Measurements from ENCODE around the gene UBXN1.

GRCh38 chr11:62648185-62648966 is 30.5 kb downstream of the UBXN1 start:
- TF ChIP-seq POLR2A (IDR thresholded peaks at IDR 0.05; ENCODE audit: low read depth, low read length): no peak
- TF ChIP-seq POLR2AphosphoS5 (IDR thresholded peaks at IDR 0.05; ENCODE audit: low read depth, low read length): no peak
- TF ChIP-seq SPI1 (IDR thresholded peaks at IDR 0.05; ENCODE audit: low read depth, low read length): no peak
